Measurements from ENCODE around the gene CACNA1C.
A peak's percentile ranks its signal among the peaks of the same experiment; 100 is the strongest.

The CACNA1C gene

DNA sequence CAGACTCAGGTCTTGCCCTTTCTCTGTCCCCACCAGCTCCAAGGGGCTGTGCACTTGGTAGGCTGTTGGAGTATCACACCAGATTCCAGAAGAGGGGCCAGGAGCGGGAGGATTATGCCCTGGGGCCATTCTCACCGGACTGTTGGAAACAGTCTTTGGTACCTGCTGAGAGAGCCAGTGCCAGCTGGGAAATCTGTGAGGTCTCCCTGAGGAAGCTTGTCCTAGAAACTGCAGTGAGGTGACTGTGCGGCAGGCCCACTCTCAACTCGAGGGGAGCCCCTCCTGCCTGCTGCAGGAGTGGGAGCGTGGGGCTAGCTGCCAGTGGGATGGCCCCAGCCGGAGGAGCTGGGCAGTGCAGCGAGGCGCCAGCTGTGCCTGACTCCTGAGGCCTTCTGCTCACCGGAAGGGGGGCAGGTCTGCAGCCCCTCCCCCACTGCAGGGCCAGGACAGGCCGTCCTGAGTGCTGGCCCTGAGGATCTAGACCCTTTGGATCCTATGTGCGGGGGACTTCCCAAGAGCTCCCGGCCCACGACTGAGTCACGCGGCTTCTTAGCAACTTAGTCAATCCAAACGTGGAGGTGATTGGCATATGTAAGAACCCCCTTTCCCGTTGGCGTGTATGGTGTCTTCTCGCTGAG, 295.2 kb downstream of the CACNA1C start:
- DNase-seq: no peak

DNA sequence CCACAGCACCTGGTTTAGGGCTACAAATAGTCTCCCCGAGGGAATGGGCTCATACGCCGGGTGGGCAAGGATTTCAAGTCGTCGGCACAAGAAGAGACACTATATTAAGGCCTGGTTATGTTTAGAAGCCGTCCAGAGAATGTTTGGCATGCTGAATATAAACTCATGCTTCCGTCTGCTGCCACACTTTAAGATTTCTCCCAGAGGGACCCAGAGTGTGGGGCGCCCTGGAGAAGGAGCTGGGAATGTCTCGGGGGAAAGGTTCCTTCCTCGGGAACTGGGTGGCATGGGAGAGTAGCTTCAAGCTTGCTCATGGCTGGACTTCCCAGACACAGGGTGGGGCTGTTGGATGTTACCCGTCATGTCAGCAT, 295.7 kb downstream of the CACNA1C start:
- no peak for DNase-seq

DNA sequence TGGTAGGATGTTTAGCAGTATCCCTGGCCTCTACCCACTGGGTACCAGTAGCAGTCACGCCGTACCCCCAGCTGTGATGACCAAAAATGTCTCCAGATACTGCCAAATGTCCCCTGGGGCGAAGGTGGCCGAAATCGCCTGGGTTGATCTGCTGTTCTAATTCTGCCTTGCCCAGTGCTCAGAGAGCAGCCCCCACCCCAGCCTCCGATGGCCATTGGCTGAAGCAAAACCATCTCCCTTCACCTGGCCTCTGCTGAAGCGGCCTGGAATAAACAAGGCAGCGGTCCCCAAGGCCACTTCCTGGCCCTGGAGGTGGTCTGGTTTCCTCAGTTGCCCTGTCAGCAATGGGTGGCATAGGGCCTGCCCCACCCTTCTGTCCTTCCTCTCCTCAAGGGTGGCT, 298.4 kb downstream of the CACNA1C start:
- DNase-seq: no peak

DNA sequence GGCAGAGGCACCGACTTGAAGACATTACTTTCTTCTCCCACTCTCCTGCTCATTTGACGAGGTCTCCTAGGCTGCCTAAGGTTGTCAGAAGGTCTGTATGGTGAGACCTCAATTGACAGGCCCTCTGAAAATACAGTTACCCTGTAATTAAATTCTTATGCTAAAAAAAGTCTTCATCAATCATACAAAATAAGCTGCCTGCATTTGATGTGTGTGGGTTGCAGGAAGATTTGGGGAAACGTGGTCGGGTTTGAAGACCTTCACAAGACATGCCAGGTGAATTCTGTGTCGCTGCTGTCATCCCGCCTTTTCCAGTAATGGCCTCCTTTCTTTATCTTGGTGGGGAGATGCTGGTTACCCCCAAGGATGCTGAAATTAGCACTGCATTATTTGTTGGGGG, 299.4 kb downstream of the CACNA1C start:
- no peak for DNase-seq

- DNase-seq: no peak
These were observed 300.5 kb downstream of the CACNA1C start for GRCh38 chr12:2353281-2353680.

DNA sequence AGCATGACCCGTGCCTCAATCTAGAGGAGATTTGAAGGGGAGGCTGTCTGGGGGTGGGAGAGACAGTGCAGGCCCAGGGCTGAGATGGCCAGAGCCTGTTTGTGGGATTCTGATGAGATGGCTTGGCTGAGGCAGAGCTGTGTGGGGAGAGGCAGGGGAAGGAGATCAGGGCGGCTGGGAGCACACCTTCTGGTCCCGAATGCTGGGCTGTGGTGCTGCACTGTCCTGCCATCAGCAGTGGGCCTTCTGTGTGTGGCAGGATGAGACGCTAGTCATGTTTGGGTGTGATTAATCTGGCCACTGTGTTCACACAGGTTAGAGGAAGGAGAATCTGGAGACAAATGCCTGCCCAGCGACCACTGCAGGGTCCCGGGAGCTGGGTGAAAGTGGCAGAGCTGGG, 300.9 kb downstream of the CACNA1C start:
- no peak for DNase-seq

GRCh38 chr12:2354151-2354991, 301.6 kb downstream of the CACNA1C start:
- no peak for DNase-seq

GRCh38 chr12:2355198-2355597, 302.4 kb downstream of the CACNA1C start:
- no peak for DNase-seq

- DNase-seq: no peak
These were observed 302.8 kb downstream of the CACNA1C start for GRCh38 chr12:2355604-2356003.

DNA sequence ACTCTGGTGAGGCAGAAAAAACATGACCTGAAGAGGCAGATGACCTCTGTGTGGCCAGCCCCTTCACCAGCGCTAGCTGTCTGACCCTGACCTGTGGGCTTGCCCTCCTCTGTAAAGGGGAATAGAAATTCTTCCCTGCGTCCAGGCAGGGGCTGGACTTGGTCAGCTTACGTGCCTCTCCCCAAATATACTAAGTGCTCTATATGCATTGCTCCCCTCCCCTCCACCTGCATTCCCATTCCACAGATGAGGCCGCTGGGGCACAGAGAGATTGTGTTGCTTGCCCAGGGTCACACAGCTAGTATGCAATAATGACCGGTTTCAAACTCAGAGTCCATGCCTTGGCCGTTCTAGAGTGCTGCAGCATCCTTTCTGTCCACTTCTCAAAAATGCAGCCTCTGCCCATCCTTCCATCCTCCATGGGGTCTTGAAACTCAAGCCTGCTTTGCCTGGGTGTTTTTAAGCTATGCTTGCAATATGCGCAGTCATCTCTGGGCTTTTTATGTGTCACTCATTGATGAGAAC, 303.9 kb downstream of the CACNA1C start:
- no peak for DNase-seq

- DNase-seq: no peak
These were observed 306.3 kb downstream of the CACNA1C start for GRCh38 chr12:2358986-2359658.

- no peak for DNase-seq
These were observed 307.2 kb downstream of the CACNA1C start for GRCh38 chr12:2359725-2360629.

DNA sequence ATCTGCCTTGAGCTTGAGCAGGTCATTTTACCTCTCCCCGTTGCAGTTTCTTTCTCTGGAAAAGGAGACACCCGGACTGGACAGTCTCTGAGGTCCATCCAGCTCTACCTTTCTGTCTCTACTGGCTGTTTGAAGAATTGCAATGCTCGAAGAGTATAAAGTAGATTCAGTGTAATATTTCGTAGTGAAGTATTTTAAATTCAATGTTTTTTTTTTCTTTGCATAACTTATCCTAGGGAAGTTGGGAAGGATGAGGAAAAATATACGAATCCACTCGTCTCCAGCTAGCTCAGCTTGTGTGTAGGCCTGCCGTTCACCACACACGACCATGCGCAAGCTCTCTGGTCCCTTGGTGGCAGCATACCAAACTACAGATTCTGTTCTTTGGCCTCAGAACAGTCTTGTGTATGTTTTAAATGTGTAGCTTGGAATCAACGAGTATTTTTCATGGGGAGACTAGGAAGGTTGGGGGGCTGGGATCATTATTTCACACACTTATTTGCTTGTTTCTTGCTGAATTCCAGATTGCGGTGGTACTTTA, 307.9 kb downstream of the CACNA1C start:
- DNase-seq: no peak

GRCh38 chr12:2363836-2364609, 311.2 kb downstream of the CACNA1C start:
- DNase-seq: no peak

DNA sequence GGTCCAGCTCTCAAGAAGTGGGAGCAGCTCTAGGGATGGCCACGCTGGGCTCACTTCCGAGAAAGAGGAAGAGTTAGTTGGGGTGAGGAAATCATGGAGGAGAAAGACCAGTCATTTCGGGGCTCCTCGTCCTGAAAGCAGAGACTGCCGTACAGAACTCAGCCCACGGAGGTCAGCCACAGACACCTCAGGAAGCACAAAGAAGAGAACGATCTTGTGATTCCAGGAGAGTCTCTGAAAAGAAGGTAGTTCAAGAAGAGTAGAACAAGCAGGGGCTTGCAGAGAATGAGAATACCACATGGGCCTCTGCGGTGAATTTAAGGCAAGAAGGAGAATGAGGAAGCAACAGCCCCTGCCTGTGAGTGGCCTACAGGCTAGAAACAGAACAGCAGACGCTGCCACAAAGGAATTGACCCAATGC, 311.9 kb downstream of the CACNA1C start:
- DNase-seq: no peak

GRCh38 chr12:2366711-2367110, 313.9 kb downstream of the CACNA1C start:
- DNase-seq: no peak

DNA sequence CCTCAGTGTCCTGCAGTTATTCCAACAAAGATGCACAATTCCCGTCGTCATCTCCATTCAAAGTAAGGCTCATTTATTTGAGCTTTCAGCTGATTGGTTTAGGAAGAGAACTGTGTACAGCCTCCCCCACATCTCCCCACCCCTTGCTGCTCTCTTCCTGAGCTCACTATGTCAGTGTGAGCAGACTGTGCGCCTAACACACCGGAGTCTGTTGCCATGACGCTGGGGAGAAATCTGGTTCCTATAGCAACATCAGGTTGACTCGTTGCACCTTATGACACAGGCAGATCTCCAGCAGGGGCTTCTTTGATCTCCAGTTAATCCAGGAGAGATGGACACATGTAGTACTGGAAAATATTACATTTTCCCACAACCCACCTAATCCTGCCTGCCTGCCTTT, 319.4 kb downstream of the CACNA1C start:
- DNase-seq: no peak

DNA sequence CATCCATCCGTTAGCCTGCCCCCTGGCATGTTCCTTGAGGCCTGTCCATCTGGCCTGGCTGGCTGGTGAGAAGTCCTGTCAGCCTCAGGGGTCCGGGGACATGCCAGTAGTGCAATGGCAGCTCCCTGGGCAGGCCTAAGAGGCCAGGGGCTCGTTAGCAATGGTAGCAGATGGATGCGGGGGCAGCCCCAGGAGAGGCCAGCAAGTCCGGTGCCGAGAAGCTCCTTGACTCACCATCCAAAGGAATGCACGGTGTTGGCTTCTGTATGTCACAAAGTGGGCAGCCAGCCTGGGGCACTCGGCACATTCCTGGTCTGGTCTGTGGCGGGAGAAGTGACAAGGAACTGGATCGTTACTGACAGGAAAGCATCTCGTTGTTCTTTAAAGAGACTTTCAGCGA, 319.9 kb downstream of the CACNA1C start:
- no peak for DNase-seq

GRCh38 chr12:2373307-2373706, 320.5 kb downstream of the CACNA1C start:
- no peak for DNase-seq

DNA sequence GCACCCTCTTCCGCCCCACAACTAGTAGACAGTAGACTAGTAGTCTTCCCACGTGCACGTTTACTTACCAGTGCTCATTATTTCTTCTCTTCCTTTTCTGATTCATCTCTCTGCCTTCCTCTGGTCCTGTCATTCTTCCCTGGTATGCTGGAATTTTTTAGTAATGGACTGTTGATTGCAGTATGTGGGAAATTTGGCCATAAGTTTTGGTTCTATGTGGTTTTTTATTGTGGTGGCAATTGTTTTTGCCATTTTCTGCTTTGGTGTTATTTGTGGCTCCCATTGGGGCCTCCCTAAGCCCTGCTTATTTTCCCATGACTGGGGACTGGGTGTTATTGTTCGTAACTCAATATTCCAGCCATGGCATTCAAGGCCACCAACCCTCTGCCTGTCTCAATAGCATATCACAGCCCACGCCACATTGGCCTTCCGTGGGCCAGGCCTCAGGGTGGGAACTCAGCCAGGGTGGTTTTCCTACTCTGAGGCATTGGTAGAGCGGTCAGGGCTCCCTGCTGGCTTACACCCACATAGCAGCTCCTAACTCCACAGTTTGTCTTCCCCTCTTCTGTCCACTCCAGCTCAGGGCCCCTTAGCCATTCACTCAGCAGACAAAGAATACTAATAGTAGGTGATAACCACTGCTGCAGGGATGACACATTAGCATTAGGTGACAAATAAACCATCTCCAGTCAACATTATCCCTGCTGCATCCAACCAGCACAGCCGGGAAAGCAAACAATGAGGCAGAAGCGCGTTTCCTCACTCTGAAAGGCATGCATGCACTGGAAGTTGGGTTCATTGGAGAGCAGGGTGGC, 321.5 kb downstream of the CACNA1C start:
- DNase-seq: peak; percentile 20

DNA sequence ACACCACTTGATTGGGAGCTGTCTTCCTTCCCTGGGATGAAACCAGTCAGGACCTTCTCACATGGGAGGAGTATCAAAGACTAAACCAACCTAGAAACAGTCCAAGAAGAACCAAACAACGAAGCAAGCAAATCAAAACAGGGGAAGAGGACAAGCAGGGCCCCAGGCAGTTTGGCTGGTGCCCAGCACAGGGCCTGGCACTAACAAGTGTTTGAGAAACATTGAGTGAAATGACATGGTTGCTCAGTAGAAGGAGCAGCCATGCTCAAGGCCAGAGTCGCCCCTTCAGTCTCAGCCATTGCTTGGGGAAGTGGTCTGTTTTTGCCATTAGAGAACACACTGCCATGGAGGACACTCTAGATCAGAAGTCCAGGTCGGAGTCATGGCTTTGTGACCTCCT, 323.1 kb downstream of the CACNA1C start:
- DNase-seq: no peak
